Stimulated activated CD8-positive, alpha-beta memory T cell treated with anti-CD3 and anti-CD28 coated beads, Interleukin-4, amount 100 ng/mL, for 48 hours (primary cell): ENCODE data around the gene RASGRP2.

ENCODE experiments used
- DNase-seq: peaks from one replicate; pipeline ENCODE4 v3.0.0-alpha.2; 2020

The RASGRP2 gene

DNA sequence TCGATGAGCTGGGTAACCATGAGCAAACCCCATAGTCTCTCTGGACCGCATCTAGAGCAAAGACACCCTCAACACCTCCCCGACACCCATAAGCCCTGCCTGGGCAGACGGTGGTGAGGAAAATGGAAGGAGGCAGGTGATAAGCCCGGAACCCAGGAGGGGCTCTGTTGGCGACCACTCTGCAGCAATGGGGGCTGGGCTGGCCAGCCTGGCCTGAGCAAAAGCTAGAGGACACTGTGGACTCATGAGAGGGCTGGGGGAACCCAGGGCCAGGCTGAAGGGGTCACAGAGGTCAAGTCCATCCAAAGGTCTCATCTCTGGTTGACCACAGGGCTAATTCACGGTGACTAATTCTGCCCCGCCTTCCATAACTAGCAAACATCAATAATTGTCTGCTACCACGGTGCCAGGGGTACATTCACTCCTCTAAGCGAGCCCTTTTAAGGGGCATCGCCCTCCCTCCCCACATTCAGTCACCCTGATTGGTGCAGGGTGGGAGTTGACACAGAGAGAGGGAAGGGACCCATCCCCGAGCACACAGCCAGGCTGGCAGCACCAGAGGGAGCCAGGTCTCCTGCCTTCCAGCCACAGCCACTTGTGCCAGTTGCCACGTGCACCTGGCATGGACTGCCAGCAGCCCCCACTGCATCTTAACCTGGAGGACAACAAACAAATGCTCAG, 11.9 kb upstream of the RASGRP2 start:
- DNase-seq, result no peak

DNA sequence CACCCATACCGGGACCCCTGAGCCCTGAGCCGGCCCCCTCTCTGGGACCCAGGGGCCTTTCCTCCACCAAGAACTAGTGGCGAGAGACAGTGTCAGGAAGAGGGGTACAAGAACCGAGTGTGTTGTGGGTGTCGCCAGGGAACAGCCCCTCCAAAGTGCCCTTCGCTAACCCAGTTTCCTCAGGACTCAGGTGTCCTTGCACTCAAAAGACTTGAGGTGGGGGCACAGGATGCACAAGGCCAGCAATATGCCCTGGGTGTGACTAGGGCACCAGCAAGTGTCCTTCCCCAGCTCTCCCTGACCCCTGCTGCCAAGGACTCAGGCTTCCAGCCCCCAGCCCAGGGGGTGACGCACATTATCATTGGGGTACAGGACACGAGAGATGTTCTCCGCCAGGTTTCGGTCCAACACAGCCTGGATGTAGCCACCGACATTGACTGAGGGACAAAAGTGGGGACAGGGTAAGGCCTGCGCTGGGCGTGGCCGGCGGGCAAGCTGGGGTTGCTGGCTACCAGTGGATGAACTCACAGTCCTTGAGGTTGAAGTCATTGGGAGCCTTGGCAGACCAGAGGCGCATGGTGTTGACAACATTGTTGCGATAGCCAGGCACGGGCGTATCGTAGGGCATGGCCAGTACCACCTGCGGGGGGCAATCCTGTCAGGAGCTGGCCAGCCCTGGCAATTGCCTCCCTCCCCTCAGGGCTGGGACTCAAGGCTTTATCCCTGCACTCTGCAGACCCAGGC, 11.1 kb upstream of the RASGRP2 start:
- no peak for DNase-seq

DNA sequence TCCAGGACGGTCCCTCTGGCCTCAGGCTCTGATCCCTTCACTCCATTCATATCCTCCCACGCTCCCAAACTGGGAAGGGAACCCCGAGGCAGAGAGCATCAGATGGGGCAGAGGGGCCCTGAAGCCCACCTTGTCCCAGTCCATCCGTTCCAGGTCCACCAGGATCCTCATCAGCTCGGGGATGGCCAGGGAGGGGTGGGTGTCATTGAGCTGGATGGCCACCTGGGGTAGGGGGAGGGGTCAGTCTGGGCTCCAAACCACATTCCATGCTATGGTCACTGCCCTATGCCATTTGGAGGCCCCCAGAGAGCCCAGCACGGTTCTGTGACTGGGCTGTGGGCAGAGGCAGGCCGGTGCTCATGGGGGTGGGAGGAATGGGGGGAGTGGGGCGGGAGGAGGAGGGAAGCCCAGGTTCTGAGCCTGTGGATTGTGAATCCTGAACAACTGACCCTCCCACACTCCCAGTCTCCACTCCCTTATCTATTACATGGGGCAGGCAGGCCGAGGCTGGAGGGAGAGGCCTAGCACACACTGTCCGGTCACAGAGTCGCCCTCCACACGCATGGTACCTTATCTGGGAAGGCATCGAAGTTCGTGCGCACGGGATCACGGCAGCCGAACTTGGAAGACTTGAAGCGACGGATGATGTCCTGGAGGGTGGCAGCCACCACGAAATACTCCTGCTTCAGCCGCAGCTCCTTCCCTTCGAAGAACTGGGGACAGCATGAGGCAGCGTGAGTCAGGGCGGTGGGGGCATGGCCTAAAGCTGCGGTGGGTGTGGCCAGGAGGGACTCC, 10.4 kb upstream of the RASGRP2 start:
- no peak for DNase-seq

DNA sequence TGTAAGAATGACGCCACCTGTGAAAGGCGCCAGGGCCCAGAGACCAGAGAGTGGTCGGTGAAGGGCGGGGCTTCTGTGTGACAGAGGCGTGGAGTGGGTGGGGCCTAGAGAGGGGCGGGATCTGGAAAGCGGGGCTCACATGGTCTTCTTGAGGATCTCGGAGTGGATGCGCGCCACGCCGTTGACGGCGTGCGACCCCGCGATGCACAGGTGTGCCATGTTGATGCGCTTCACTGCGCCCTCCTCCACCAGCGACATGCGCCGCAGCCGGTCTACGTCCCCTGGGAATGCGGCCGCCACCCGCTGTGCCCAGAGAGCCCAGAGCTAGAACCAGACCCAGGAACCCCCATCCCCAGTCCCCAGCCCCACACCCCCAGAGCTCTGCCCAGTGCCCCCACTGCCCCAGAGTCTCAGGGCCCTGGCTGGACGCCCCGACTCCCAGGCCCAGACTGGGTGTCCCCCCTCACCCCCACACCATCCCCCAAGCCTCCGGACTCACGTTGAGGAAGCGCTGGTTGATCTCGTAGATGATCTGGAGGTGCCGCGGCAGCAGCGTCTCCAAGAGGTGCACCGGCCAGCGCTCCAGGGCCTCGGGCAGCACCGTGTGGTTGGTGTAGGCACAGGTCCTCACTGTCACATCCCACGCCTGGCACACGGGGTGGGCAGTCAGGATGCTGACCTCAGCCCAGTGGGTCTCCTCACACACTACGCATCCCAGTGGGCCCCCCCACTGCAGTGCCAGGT, 9.6 kb upstream of the RASGRP2 start:
- DNase-seq, result no peak

DNA sequence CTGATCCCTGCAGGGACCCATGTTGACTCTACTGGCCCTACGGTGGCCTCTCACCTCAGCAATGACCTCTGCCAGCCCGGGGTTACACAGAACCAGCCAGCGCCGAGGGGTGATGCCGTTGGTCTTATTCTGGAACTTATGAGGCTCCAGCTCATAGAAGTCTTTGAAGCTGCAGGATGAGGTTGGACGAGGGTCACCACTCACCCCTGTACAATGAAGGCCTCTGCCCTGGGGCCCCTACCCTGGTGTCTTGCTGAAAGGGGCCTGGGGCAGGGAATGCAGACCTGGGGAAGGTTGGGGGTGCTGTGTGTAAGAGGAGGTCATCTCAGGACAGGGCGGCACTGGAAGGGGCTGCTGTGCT, 9.1 kb upstream of the RASGRP2 start:
- no peak for DNase-seq

DNA sequence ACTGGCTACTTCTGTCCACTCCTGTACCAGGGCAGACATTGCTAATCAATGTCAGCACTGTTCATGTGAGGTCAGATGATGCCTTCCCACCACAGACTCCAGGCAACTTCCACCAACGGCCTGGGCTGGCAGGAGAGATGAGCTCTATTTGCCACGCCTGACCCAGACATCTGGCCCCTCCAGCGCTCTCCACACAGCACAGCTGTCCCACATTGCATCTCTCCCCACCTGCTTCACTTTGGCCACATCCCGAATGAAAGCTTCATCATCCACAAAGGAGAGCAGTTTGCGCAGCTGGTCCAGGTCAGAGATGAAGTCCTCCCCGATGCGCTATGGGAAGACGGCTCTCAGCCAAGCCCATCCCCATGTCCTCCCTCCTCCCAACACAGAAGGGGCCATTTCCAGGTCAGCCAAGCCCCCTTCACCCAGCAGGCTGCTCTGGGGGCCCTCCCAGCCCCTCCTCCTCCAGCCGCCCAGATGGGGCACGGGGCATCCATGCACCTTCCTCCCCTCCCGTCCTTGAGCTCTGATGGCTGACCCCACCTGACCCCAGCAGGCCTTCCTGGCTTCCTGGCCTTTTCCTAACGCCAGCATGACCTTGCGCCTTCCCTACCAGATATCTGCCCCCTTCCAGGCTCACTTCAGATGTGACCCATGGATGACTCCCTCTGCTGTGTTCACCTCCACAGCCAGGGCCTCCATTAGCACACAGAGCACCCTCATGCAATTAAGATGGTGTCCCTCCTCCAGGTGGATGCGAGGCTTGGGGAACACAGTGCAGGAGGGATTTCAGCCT, 8.4 kb upstream of the RASGRP2 start:
- no peak for DNase-seq

DNA sequence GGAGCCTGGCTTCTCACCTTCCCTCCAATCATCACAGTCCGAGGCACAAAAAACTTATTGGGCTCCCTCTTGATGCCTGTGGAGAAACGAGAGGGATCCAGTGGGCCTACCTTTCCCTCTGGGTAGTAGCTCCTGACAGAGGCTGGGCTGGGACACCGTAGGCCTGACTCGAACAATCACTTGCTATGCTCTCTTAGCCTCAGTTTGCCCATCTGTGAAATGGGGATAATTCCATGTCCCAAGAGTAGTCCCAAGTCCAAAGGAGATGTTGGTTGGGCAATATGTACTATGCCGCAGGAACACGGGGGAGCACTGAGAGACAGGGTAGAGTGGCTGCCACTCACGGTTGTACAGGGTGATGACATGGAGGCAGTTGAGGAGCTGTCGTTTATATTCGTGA, 7.6 kb upstream of the RASGRP2 start:
- no peak for DNase-seq

DNA sequence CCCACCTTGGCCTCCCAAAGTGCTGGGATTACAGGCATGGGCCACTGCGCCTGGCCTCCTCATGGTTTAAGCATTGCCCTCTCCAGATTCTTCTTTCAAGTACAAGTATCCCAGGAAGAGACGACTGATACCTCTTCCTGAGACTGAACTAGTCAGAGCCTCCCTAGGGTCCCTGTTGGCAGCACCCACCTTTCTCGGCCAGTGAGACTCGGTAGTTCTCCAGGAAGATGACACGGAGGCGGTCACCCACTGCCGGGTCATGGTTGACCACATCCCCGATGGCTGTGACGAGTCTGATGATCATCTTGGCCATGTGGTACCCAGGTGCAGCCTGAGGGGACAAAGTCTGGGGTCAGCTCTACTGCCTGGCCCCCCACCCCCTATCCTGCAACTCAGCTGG, 7.2 kb upstream of the RASGRP2 start:
- no peak for DNase-seq

DNA sequence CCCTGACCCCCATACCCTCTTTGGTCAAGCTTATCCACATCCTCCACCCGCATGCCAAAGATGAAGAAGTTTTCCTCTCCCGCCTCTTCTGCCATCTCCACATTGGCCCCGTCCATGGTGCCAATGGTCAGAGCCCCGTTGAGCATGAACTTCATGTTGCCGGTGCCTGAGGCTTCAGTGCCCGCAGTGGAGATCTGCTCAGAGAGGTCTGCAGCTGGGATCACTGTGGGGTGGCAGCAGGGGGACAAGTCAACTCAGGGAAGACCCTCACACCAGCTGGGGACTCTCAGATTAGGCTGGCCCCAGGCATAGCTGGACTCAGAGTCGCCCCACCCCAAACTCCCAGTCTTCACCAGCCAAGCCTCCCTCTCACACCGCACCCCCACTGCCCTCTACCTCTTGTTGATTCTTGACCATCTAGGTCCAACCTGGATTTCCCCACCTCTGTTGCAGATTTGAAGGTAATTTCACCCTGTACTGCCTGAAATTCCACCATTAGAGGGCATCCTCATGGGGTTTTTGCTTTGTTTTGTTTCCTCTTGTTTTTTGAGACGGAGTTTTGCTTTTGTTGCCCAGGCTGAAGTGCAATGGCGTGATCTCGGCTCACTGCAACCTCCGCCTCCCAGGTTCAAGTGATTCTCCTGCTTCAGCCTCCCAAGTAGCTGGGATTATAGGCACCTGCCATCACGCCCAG, 6.6 kb upstream of the RASGRP2 start:
- no peak for DNase-seq

DNA sequence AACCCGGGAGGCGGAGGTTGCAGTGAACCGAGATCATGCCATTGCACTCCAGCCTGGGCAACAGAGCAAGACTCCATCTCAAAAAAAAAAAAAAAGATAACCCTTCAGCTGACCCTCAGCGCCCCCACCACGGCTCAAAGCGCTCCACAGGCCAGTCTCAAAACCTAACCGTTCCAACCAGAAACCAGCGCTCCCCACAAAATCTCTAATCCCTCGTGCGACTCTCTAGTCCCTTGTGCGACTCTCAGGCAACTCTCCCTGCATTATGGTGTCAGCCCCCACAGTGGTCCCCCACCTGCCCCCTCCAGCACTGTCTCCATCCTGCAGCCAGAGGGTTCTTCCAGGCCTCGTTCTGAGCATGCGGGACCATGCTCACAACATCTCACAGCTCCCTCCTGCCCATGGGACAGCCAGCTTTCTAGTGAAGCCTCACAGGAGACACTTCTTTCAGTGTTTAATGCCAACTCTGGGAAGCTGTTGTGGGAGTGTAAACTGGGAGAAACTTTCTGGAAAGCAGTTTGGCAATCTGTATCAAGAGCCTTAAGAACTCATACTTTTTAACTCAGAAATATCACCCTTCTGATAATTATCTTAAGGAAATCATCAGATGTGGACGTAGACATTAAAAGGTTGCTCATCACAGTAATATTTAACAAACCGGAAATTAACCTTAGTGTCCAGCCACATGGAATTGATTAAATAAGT, 4.2 kb upstream of the RASGRP2 start:
- DNase-seq, result no peak

DNA sequence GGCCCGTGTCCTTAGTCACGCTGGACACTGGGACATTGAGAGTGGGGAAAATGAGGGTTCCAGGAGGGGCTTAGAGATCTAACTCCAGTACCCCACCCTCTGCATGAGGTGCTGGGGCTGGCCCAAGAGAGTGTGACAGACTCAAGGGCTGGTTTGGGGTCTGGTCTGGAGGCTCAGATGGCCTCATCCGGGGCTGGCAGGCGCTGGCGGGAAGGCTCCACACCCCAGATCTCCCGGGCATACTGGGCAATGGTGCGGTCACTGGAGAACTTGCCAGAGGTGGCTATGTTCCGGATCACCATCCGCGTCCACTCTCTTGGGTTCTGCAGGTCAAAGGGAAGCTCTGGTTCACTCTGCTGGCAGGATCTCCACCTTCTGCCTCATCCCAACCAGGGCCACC, 2.5 kb upstream of the RASGRP2 start:
- DNase-seq, result no peak

DNA sequence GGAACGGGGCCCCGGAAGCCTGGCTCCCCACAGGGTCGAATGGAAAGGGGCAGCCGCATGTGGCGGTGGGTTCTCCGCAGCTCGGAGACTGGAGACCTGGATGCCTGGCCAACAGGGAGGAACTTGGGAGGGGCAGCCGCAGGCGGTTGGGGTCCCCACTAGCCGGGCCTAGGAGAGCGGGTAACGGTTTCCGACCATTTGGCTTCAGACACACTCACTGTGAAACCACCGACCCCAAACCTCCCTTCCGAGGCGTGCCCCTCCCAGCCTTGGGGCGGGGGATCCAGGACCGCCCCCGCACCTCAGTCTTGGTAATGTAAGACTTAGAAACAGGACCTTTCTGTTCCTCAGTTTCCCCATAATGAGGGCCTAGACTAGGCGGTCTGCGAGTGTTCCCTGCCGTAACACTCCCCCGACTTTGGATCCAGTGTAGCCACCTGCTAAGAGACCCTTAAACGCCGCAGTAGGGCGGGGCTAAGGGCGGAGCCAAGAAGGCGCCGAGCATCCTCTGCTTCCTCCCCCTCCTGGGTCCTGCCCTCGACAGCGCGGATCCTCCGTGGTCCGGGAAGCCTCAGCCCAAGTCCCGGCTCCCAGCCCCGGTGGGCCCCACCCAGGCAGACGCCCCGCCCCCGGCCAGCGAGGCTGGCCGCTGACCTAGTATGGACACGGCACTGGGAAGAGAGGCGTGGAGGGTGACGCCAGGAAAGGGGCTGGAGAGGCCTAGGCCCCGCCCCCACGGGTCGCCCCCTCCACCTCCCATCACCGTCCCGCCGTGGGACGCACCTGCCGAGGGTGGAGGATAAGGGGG, 1.8 kb upstream of the RASGRP2 start:
- peak; percentile 80 for DNase-seq

DNA sequence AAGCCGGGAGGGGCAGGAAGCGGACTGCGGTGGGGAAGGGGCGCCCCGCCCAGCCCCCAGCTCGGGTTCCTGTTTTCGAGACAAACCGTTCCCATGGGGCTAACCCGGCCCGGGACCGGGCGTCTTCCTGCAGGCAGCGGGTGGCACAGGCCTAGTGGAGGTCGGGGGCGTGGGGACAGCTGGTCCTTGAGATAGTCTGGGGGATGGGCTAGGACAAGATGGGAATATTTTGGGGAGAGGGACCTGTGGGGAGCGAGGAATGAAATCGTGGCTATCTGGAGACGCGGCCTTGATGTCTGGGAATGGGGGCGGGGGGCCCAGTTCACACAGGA, 1.2 kb upstream of the RASGRP2 start:
- DNase-seq, result peak; percentile 64

DNA sequence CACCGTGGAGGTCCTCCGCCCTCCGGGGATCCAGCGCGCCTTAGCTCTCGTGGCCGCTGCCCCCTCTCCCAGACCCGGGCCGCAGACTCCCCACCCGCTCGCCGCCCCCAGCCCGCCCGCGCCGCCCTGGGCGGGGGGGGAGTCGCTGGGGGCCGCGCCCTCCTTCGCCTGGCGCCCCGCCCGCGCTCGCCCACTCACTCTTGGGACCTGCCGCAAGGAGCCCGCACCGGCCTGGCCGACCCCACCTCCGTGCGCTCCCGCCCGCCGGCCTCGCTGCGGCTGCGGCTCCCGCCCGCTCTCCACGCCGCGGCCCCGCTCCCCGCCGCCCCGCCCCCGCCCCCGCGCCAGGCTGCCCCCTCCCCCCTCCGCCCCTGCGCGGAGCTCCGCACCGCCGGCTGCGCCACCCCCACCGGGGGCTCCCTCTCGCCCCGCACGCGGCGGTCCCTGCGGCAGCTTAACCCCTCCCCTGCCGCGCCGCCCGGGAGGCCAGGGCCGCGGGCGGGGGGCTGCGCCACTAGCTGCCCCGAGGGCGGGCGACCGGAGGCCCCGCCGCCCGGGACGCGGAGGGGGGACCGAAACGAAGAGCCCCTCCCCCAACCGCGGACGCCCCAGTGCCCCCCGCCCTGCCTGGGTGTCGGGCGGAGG, 724 bp upstream of the RASGRP2 start:
- DNase-seq, result no peak

DNA sequence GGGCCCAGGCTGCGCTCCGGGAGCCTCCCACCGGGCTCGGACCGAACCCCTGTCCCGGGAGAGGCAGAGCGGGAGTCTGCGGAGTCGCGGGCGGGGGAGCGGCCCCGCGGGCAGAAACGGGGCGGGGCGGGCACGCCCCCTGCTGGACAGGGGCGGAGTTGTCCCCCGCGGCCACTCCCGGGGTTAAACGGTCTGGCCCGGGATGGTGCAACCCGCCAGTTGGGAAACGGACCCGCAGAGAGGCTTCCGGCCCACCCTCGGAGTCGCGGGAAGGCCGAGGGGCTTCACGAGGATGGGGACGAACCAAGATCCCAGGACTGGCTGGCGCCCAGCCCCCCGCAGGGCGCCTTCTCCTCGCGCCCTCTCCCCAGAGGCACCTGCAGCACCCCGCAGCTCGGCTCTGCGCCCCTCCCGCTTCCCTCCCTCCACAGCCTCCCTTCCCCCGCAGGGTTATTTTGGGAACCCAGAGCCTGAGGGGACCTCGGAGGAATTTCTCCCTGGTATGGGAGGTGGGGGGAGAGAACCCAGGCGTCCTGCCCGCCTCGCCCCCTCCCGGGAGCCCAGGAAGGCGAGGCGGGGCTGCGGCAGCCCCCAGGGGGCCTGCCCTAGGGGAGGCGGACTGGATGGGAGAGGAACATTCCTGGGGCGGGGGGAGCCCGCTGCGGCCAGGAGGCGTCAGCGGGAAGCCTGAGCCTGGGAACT, 902 bp downstream of the RASGRP2 start:
- peak; percentile 88 for DNase-seq

DNA sequence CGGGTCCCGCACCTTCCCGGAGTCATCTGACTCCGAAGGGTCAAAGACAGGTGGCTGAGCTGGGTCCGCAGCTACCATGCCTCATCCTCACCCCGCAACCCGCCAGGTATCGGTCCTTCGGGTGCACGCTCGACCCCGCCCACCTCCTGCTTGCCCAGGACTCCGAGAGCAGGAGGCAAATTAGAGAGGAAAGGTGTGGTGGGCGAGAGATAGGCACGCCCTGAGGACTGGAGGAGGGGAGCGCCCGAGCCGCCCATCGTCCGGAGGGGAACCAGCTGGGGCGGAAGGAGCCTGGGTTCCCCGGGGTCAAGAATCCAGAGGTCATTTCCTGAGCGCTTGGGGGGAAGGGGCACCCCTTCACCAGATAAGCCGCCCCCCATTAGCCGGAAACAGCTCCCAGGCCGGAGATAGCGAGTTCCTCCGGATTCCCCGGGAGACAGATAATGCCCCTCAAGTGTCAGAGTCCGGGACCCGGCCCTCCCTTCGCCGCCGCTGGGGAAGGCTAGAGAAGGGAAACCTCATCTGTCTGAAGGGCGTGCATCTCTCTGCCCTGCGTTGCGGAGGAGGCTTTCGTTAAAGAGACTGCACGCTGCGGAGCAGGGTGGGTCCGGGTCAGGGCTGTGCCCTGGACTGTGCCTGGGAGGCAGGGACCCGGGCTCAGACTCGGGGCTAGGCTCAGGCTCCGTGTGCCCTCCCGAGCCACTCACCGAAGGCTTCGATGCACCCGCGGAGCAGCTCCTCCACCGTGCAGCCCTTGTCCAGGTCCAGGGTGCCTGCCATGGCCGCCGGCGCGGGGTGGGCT, 1.7 kb downstream of the RASGRP2 start:
- DNase-seq, result no peak

DNA sequence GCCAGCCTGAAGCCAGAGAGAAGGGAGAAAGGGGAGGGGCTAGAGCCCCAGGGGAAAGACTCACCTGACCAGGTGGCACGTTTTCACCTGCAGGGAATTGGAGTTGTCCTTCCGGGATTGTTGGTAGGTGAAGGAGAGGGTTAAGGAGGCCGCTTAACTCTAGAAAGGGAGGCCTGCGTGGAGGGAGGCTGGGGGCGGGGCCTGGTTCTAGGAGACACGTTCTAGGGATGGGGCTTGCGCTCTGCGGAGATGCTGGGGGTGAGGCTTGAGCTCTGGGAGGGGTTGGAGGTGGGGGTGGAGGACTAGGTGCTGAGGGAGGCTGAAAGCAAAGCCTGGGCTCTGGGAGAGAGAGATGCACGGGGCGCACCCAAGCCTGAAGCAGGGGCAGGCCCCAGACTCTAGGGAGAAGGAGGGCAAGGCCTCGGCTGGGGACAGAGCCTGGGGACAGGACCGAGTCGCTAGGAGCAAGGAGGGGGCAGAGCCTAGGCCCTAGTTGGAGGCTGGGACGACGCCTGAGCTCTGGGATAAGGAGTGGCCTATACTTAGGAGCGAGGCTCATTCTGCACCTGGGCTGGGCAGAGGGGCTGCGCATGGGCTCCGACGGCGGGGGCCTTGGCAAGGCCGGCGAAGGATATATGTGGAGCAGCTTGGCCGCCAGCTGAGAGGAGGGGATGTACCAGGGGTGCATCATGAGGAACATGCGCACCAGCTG, 2.4 kb downstream of the RASGRP2 start:
- DNase-seq, result no peak

DNA sequence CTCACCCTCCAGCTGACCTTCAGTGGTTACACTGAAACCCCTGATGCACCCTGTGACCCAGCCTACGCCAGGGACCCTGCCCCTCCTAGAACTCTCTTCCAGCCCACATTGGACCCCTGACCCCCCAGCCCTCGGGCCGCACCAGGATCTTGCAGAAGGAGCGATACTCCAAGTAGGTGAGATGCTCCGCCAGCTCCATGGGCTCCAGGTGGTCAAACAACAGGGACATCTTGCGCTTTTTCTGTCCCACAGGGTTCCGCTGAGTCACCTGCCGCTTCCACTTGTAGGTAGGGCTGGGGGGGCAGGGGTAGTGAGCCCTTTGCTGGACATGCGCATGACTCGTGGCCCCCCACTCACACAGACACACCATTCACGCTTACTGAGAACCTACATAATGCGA, 4.1 kb downstream of the RASGRP2 start:
- DNase-seq, result no peak
